ENCODE data around the gene P2RX1. TPM values are rescaled to one million over a fixed set of nuclear protein-coding genes. Genes with fewer than 3 reads are reported as not detected.

The P2RX1 gene
- total RNA-seq, 4 donors from 2014 or later = 0.25 to 2.6 (median 1.2) TPM

DNA sequence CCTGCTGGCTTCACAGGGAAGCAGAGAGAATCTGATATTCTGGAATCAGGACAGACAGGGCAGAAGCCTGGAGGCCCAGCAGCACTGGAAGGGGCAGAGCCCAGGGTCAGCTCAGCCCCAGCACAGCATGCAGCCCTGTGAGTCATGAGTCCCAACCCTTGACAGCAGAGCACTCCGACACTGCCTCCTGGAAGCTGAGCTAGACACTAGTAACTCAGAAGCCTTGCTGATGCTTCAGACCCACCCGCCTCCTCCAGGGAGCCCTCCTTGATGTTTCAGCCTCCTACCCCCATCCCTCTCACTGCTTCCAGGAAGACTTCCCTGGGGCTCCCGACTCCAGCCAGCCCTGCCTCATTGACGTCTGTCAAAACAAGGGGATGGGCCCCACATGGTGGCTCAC is 30.3 kb downstream of the P2RX1 start:
- Histone ChIP-seq H3K27ac (no peak overlapping the region), H3K4me1 (peaks cover 59% of the 10 kb centered on the region), H3K36me3 (peaks cover 33% of the 10 kb centered on the region), H3K27me3 (no peaks in the 10 kb centered on the region), H3K9me3 (no peaks in the 10 kb centered on the region), H3K4me3 (no peak overlapping the region)
- 86% methylated on average over 4 of the region's 4 CpGs for WGBS
- TF ChIP-seq POLR2AphosphoS5 (IDR thresholded peaks at IDR 0.05) (no peak), EP300 (IDR thresholded peaks at IDR 0.05) (no peak), POLR2A (IDR thresholded peaks at IDR 0.05) (no peak)
- TF ChIP-seq, protein P1, sequence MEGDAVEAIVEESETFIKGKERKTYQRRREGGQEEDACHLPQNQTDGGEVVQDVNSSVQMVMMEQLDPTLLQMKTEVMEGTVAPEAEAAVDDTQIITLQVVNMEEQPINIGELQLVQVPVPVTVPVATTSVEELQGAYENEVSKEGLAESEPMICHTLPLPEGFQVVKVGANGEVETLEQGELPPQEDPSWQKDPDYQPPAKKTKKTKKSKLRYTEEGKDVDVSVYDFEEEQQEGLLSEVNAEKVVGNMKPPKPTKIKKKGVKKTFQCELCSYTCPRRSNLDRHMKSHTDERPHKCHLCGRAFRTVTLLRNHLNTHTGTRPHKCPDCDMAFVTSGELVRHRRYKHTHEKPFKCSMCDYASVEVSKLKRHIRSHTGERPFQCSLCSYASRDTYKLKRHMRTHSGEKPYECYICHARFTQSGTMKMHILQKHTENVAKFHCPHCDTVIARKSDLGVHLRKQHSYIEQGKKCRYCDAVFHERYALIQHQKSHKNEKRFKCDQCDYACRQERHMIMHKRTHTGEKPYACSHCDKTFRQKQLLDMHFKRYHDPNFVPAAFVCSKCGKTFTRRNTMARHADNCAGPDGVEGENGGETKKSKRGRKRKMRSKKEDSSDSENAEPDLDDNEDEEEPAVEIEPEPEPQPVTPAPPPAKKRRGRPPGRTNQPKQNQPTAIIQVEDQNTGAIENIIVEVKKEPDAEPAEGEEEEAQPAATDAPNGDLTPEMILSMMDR (IDR thresholded peaks at IDR 0.05) = no peak
- DNase-seq (ENCODE audit: low spot score in 2 of 2) = no peak

DNA sequence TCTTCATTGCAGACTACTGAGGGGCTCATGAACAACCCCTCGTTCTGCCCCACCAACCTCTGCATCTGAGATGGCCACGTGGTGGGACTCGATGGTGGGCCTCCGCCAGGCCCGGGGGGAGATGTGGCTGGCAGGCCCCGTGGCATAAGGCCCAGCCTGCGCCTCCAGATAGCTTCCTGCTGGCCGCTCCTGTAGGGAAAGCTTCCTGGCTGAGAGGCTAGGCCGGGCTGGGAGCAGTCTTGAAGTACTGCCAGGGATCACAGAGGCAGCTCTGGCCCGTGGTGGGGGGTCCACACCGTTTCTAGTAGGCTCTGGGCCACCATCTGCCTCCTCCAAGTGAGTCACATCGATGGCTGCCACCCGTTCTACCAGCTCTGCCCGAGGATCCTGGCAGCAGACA is 31.0 kb downstream of the P2RX1 start:
- Histone ChIP-seq H3K9me3 (no peaks in the 10 kb centered on the region), H3K27ac (no peak overlapping the region), H3K36me3 (peaks cover 33% of the 10 kb centered on the region), H3K4me1 (peaks cover 52% of the 10 kb centered on the region), H3K27me3 (no peaks in the 10 kb centered on the region), H3K4me3 (no peak overlapping the region)
- WGBS = 90% methylated on average over 4 of the region's 14 CpGs
- TF ChIP-seq POLR2A (IDR thresholded peaks at IDR 0.05) = no peak
- no peak for TF ChIP-seq POLR2AphosphoS5 (IDR thresholded peaks at IDR 0.05)
- TF ChIP-seq, protein P1 (IDR thresholded peaks at IDR 0.05) = no peak
- TF ChIP-seq EP300 (IDR thresholded peaks at IDR 0.05) = no peak
- no peak for DNase-seq (ENCODE audit: low spot score in 2 of 2)

DNA sequence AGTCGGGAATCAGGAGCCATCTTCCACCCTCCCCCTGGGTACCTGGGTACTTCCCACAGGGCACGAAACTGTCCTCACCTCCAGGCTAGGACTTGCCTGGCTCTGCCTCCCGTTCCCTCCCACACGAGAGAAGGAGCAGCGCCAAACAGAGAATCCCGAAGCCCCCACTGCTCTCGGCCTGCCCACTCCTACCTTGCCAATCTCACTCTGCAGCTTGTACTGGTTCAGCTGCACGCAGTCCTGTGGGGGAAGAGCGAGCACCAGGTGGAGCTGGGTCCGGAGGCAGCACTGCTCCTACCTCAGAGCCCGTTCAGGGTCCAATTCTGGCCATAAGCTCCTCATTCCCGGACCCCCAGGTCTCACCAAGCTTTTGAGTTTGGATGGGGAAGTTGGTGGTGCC is 32.1 kb downstream of the P2RX1 start:
- Histone ChIP-seq H3K4me1 (peaks cover 46% of the 10 kb centered on the region), H3K9me3 (no peaks in the 10 kb centered on the region), H3K36me3 (peaks cover 33% of the 10 kb centered on the region), H3K27ac (no peak overlapping the region), H3K27me3 (no peaks in the 10 kb centered on the region), H3K4me3 (no peak overlapping the region)
- 80% methylated on average over 9 of the region's 12 CpGs for WGBS
- TF ChIP-seq POLR2AphosphoS5 (IDR thresholded peaks at IDR 0.05) (no peak), POLR2A (IDR thresholded peaks at IDR 0.05) (no peak), EP300 (IDR thresholded peaks at IDR 0.05) (no peak)
- TF ChIP-seq, protein P1 (IDR thresholded peaks at IDR 0.05) = no peak
- no peak for DNase-seq (ENCODE audit: low spot score in 2 of 2)

DNA sequence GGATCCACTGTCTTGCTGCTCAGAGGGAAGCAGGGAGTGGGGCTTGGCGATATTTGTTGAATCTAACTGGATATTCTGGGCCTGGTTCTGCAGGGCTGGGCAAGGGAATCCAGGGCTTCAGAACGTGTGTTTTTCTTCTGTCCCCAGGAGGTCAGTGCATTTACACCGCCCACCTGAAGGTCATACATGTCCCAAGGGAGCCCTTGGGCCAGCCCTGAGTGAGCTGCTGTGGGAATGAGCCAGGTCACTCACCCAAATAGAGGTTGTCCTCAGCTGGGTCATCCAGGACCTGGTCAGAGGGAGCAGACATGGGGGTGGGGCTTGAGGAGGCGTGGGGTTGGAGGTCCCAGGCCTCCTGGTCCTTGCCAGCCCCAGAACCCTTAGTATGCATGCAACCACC is 34.0 kb downstream of the P2RX1 start:
- Histone ChIP-seq H3K9me3 (no peaks in the 10 kb centered on the region), H3K36me3 (peaks cover 41% of the 10 kb centered on the region), H3K4me1 (peaks cover 31% of the 10 kb centered on the region), H3K27ac (no peak overlapping the region), H3K27me3 (no peaks in the 10 kb centered on the region), H3K4me3 (no peak overlapping the region)
- TF ChIP-seq EP300 (IDR thresholded peaks at IDR 0.05) = no peak
- no peak for TF ChIP-seq POLR2A (IDR thresholded peaks at IDR 0.05)
- TF ChIP-seq, protein P1 (IDR thresholded peaks at IDR 0.05) = no peak
- no peak for TF ChIP-seq POLR2AphosphoS5 (IDR thresholded peaks at IDR 0.05)
- no peak for DNase-seq (ENCODE audit: low spot score in 2 of 2)
- 83% methylated on average over 3 of the region's 4 CpGs for WGBS

DNA sequence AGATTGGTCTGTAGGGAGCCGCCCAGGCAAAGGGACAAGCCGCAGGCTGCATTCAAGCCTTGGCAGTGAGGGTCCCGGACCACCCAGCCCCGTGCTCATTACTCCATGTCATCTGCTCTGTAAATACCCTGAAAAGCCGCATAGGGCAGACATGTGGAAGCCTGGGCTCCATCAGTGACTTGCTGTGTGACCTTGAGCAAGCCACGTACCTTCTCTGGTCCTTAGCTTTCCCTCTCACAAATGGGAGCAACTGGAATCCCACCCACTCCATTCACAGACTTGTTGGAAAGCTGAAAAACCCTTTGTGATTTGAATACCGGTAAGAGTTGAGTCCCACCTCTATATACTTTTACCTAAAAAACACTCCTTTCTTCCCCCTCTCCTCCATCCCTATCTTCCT is 35.3 kb downstream of the P2RX1 start:
- Histone ChIP-seq H3K4me3 (no peak overlapping the region), H3K36me3 (peaks cover 51% of the 10 kb centered on the region), H3K4me1 (peaks cover 18% of the 10 kb centered on the region), H3K27ac (no peak overlapping the region), H3K27me3 (no peaks in the 10 kb centered on the region), H3K9me3 (no peaks in the 10 kb centered on the region)
- TF ChIP-seq POLR2A (IDR thresholded peaks at IDR 0.05) (no peak), EP300 (IDR thresholded peaks at IDR 0.05) (no peak), POLR2AphosphoS5 (IDR thresholded peaks at IDR 0.05) (no peak)
- TF ChIP-seq, protein P1 (IDR thresholded peaks at IDR 0.05) = no peak
- no peak for DNase-seq (ENCODE audit: low spot score in 2 of 2)
- WGBS = 93% methylated on average over 7 of the region's 7 CpGs

Measured in suprapubic skin (tissue), 4 donors.